GM23338 (cell line): ENCODE measurements around the gene PDZD11.

ENCODE experiments used
- EZH2 ChIP-seq: fragments of 200-600 bp; sonication (generic); IDR thresholded peaks from one replicate; pipeline ENCODE4 v1.8.0; 2017; ENCODE audit warnings: antibody characterized with exemption, mild to moderate bottlenecking, low read depth; ENCODE audit not compliant: unreplicated experiment
- POLR2AphosphoS5 ChIP-seq: IDR thresholded peaks from 2 replicates; pipeline ENCODE4 v1.6.1; 2016; ENCODE audit warnings: antibody characterized with exemption, low read depth
- TF ChIP-seq, protein P1 (sequence below), 2 experiments: fragments of 200-600 bp in 1 of 2; sonication (generic) in 1 of 2; conservative IDR thresholded peaks; 2 replicates each; pipeline versions ENCODE4 v1.5.1 to v1.6.1; 2016 to 2017; ENCODE audit warnings: antibody characterized with exemption in 2 of 2, low read depth in 2 of 2, mild to moderate bottlenecking in 2 of 2, moderate library complexity in 1 of 2

DNA sequence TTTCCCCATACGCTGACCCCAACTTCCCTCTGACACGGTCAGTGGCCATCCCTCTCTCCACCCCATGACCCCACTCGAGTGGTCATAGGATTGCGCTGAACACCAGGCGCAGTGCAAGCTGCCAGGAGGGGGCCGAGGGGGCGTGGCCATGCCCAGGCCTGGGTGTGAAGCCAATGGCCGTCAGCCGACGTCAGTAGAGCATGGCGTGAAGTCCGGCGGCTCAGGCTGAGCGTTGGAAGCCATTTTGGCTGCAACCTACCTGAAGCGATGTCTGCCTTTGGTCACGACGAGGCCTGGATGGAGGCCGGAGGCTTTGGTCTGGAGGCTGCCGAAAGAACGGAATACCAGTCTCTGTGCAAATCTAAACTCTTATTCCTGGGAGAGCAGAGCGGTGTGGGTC is 7.8 kb downstream of the PDZD11 start, which contains the start of gene RAB41:
- TF ChIP-seq, protein P1, sequence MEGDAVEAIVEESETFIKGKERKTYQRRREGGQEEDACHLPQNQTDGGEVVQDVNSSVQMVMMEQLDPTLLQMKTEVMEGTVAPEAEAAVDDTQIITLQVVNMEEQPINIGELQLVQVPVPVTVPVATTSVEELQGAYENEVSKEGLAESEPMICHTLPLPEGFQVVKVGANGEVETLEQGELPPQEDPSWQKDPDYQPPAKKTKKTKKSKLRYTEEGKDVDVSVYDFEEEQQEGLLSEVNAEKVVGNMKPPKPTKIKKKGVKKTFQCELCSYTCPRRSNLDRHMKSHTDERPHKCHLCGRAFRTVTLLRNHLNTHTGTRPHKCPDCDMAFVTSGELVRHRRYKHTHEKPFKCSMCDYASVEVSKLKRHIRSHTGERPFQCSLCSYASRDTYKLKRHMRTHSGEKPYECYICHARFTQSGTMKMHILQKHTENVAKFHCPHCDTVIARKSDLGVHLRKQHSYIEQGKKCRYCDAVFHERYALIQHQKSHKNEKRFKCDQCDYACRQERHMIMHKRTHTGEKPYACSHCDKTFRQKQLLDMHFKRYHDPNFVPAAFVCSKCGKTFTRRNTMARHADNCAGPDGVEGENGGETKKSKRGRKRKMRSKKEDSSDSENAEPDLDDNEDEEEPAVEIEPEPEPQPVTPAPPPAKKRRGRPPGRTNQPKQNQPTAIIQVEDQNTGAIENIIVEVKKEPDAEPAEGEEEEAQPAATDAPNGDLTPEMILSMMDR (conservative IDR thresholded peaks at IDR 0.05; ENCODE audit: low read depth in 2 of 2) = no peak
- TF ChIP-seq POLR2AphosphoS5 = no peak
- no peak for TF ChIP-seq EZH2
